Measurements from ENCODE around the gene ANAPC5.
"Not testable (repeated sequence)": the region's sequence is repeated elsewhere in the genome, so short reads cannot be mapped to it uniquely, and the experiment has no call there.

The ANAPC5 gene

GRCh38 chr12:121318121-121318520, 34.1 kb downstream of the ANAPC5 start:
- H3K4me3 ChIP-seq (ENCODE audit: low read depth, low read length): no peak overlapping the region
- DNase-seq (ENCODE audit: low read depth): no peak
- TF ChIP-seq CTCF (IDR thresholded peaks at IDR 0.05; ENCODE audit: low read depth, low read length, missing control alignments): no peak

DNA sequence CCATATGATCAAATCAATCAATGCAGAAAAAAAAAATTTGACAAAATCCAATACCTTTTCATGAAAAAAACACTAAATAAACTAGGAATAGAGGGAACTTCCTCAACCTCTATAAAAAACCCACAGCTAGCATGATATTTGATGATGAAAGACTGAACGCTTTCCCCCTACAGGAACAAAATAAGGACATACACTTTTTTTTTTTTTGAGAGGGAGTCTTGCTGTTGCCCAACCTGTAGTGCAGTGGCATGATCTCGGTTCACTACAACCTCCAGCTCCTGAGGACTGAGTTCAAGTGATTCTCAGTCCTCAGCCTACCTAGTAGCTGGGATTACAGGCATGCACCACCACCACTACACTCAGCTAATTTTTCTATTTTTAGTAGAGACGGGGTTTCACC, 37.8 kb downstream of the ANAPC5 start:
- no peak for TF ChIP-seq CTCF (IDR thresholded peaks at IDR 0.05; ENCODE audit: low read depth, low read length, missing control alignments)
- no peak overlapping the region for H3K4me3 ChIP-seq (ENCODE audit: low read depth, low read length)
- DNase-seq (ENCODE audit: low read depth): no peak

DNA sequence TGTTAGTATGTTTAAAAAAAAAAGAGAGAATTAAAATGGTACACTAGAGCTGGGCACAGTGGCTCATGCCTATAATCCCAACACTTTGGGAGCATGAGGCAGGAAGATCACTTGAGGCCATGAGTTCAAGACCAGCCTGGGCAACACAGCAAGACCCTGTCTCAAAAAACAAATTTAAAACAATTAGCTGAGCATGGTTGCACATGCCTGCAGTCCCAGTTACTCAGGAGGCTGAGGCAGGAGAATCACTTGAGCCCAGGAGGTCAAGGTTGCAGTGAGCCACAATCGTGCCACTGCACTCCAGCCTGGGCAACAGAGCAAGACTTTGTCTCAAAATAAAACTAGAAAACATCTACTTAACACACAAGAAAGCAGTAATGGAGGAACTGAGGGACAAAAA, 42.0 kb downstream of the ANAPC5 start:
- not testable (repeated sequence) for H3K4me3 ChIP-seq (ENCODE audit: low read depth, low read length); DNase-seq (ENCODE audit: low read depth)

GRCh38 chr12:121307397-121307796, 44.8 kb downstream of the ANAPC5 start:
- not testable (repeated sequence) for H3K4me3 ChIP-seq (ENCODE audit: low read depth, low read length); DNase-seq (ENCODE audit: low read depth)

- H3K4me3 ChIP-seq (ENCODE audit: low read depth, low read length): no peak overlapping the region
- DNase-seq (ENCODE audit: low read depth): no peak
- no peak for TF ChIP-seq CTCF (IDR thresholded peaks at IDR 0.05; ENCODE audit: low read depth, low read length, missing control alignments)
Observed at GRCh38 chr12:121304306-121304705, 47.9 kb downstream of the ANAPC5 start.

DNA sequence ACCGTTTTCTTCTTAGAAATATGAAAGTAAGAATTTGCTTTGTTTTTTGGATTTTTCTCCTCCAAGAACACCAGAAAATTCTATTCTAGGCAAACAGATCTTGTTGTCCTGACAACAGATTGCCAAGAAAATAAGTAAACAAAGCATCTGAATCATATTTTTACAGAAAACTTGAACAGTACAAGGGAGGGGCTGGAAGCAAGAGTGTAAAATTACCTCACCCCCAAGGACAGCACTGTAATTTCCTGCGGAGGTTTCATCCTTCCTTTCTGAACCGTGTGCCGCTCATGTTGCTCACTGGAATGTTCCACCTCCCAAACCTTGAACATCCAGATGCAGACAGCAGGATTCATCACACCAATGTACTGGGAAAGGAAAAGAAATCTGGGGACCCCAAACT, 50.3 kb downstream of the ANAPC5 start:
- no peak overlapping the region for H3K4me3 ChIP-seq (ENCODE audit: low read depth, low read length)
- DNase-seq (ENCODE audit: low read depth): no peak
- no peak for TF ChIP-seq CTCF (IDR thresholded peaks at IDR 0.05; ENCODE audit: low read depth, low read length, missing control alignments)

DNA sequence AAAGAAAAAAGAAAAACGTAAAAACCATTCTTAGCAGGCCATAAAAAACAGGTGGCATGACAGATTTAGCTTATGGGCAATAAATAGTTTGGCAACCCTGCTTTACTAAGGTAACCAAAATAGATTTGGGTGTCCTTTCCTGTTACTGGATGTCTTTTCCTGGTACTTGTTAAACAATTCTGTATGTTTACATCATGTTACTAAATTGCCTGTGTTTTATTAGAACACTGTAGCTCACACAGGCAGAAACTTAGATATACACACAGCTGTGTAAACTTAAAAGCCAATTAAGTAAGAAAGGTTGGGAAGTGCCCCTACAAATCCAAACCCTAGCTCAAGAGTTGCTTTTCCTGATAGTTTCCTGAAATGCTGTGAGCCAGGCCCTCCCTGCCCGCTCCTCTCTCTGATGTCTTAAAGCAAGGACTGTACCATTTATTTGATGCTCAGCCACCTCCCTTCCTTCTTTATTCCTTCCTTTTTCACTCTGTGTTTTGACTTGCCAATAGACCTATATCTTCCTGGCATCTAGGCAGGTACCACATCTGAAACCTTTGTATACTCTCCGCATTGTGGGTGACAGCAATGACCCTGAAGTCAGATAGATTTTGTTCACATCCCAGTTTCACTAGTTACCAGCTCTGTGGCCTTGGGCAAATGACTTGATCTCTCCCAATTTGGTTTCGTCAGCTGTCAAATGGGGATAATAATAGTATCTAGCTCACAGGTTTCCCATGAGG, 52.0 kb downstream of the ANAPC5 start:
- DNase-seq (ENCODE audit: low read depth): no peak
- no peak overlapping the region for H3K4me3 ChIP-seq (ENCODE audit: low read depth, low read length)
- no peak for TF ChIP-seq CTCF (IDR thresholded peaks at IDR 0.05; ENCODE audit: low read depth, low read length, missing control alignments)

GRCh38 chr12:121299662-121300061, 52.5 kb downstream of the ANAPC5 start:
- TF ChIP-seq CTCF (IDR thresholded peaks at IDR 0.05; ENCODE audit: low read depth, low read length, missing control alignments): no peak
- no peak overlapping the region for H3K4me3 ChIP-seq (ENCODE audit: low read depth, low read length)
- DNase-seq (ENCODE audit: low read depth): no peak

- H3K4me3 ChIP-seq (ENCODE audit: low read depth, low read length); DNase-seq (ENCODE audit: low read depth): not testable (repeated sequence)
Observed at GRCh38 chr12:121298411-121298810, 53.8 kb downstream of the ANAPC5 start.

Data from GM12864 (cell line).